CD4-positive, alpha-beta T cell treated with Interleukin-15 for 4 hours (primary cell): ENCODE results near the gene SLC5A1.
"Not testable (repeated sequence)": the region's sequence is repeated elsewhere in the genome, so short reads cannot be mapped to it uniquely, and the experiment has no call there.

ENCODE experiments used
- DNase-seq: peaks from one replicate; pipeline ENCODE4 v3.0.0-alpha.2; 2020; ENCODE audit warnings: low spot score

SLC5A1 gene

DNA sequence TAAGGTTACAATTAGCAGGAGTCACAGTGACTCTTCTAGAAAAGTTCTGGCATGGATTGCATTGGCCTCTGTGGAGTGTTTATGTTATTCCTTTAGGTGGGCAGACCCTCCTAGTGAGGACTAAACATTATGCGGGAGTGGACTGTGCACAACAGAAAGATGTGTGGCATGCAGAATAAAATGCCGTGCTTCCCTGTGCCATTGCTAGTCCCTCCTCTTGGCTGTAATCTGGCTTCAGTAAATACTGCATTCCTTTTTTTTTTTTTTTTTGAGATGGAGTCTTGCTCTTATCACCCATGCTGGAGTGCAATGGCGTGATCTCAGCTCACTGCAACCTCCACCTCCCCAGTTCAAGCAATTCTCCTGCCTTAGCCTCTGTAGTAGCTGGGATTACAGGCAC lies 45.0 kb downstream of the SLC5A1 start:
- no peak for DNase-seq

DNA sequence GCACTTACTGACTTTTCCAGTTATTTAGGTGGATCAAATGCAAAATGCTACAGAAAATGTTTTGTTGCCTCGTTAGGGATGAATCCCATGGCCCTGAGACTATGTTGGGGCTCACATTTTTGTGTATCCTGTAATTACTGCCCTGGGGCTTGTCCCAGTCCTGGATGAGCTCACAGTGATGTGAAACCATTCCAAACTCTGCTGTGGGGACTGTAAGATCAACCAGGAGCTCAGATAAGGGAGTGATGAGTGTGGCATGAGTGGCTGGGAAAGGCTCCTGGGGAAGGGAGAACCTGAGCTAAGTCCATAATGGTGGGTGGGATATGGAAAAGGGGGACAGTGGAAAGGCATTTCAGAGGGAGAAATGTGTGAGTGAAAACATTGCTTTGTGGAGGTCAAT lies 54.0 kb downstream of the SLC5A1 start:
- no peak for DNase-seq

DNA sequence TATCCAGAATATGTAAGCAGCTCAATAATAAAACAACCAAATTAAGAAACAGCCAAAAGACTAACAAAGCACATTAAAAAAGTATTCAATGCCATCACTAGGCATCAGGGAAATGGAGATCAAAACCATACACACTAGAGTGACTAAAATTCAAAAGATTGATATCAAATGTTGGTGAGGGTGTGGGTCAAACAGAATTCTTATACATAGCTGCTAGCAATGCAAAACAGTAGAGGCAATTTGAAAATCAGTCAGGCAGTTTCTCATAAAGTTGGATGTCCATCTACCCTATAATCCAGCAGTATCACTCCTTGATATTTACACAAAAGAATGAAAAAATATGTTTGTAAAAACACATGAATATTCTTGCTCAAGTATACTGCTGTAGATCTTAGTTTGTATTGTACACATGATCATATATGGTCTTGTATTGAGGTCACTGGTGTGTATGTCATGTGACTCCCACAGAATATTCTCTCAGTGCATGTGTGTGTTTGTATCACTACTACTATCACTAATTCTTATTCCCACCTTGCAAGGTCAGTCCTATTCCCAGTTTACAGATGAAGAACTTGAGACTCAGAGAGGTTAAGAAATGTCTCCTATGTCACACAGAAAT lies 54.9 kb downstream of the SLC5A1 start:
- DNase-seq, result no peak

DNA sequence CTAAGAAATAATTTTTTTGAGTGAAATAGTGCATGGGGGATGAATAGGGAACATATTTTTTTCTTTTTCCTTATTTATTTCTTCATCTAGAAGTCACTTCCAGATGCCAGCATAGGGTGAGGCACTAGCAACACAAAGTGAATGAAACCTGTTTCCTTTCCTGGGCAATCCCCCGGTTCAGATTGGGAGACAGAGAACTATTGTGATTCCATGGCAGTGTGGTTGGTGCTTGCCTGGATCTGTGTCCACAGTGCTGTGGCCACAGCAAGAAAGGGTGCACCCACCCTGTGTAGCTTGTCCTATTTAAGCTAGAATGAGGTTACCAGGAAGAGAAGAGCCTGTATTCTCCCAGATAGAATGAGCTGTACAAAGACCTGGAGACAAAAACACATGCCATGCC lies 57.6 kb downstream of the SLC5A1 start:
- no peak for DNase-seq

DNA sequence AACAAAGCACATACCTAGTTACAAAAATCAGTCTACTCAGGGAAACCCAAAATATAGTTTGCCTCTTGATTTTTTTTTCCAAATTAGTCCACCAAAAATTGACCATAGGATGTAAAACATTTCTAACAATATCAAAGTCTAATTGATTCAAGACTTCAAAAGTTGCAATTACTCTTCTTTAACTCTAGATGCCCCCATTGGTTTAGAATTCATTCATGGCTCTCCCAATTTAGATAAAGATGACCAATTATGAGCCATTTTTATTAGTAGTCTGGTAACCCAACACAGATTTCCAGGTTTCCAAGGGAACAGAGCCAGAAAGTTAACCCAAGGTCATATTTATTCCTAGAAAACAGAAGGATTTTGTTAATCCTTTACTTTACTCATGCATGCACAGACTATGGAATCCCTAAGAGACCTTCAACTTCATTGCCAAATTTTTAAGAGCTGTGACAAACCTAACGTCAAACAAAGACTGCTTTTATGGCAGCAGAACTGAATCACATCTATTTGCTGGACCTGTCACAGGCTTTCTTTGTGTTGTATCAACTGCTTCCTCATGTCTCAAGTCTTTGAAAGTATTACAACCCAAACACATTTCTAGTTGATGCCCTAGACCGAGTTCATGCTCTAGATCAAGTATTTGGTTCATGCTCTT lies 60.7 kb downstream of the SLC5A1 start:
- DNase-seq, result peak; percentile 34

DNA sequence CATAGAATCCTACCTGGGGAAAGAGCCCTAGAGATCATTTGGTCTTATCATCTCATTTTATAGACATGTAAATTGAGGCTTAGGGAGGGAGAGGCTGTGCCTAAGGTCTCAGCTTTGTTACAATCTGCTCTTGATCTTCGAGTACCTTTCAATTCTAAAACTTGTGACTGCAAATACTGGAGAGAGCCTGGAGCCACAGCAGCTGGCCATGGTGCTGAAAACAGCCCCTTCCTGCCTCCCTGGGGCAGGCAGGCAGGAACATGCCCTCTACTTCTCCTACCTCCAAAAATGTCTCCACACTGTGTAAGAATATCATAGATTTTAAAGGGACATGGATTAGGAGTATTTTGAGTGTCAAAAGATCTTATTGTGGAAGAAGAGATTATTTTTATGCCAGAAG lies 63.9 kb downstream of the SLC5A1 start:
- no peak for DNase-seq

DNA sequence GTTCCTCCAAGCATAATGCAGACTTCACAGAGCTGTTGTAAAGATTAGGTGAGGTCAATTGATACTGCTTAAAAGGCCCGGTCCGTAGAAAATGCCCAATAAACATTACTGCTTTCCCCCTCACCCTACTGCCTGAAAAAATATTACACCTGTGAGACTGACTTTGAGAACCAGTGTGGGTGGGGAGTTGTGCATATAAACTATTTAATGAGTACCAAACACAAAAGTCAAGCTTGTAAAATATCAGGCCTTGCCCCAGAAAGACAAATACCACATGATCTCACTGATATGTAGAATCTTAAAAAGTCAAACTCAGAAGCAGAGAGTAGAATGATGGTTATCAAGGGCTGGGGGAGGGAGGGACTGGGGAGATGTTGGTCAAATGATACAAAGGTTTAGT lies 69.3 kb downstream of the SLC5A1 start:
- no peak for DNase-seq

DNA sequence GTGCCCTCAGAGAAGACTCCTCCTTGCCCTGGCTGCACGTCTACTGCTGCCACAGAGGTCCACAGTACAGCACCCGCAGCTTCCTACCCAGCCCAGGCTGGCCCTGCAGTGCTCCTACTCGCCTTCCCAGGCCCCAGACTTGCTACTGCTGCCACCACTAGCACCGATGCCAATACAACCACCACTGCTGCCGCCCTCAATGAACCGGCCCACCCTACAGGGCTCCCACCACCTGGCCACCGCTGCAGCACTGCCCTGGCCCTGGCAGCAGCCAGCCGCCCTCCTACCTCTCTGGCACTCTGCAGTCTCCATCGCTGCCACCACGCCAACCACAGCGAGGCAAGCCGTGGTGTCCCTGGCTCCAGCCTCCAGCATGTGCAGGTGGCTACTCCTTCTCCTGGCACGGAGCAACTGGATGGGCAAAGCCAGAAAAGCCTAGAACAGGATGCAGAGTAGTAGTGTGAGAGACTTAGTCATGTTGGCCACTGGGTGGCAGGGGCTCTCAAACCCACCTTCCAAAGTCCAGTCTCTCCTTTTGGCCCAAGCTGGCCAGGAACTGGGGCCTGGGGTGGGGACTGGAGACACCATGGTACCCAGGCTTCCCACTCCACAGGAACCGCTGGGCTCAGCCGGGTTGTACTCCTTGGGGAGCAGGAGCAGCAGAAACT lies 76.6 kb downstream of the SLC5A1 start:
- DNase-seq, result no peak

DNA sequence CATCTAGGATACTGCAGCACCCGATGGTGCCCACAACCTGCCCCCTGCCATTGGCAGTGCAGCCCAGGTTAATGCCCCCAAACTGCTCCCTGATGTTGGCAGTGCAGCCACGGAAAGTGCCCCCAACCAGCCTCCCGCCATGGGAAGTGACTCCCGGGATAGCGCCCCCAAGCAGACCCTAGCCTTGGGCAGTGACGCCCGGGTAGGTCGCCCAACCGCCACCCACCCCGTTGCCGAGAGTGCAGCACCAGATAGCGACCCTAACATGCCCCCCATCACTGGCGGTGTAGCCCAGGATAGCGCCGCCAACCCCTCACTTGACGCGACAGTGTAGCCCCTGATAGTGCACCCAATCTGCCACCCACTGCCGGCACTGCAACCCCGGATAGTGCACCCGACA lies 77.5 kb downstream of the SLC5A1 start:
- no peak for DNase-seq

DNA sequence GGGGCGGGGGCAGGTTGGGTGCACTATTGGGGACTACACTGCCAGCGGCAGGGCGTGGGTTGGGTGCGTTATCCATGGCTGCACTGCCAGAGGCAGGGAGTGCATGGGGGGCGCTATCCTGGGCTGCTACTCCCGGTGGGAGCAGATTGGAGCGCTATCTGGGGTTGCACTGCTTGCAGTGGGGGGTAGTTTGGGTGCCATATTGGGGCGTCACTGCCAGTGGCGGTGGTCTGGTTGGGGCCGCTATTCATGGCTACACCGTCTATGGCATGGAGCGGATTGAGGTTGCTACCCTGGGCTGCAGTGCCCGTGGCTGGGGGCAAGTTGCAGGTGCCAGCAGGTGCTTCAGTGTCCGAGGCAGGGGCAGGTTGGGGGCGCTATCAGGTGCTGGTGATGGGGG lies 79.8 kb downstream of the SLC5A1 start:
- DNase-seq, result no peak

DNA sequence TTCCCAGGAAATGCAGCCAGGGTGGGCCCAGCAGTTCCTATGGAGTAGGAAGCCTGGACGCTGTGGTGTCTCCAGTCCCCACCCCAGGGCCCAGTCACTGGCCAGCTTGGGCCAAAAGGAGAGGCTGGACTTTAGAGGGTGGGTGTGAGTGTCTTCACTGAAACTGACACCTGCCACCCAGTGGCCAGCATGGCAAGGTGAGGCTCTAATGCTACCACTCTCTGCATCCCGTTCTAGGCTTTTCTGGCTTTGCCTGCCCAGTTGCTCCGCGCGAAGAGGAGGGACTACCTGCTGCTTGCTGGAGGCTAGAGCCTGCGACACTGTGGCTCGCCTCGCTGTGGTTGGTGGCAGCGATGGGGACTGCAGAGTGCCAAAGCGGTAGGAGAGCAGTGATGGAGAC lies 80.6 kb downstream of the SLC5A1 start:
- DNase-seq, result no peak

DNA sequence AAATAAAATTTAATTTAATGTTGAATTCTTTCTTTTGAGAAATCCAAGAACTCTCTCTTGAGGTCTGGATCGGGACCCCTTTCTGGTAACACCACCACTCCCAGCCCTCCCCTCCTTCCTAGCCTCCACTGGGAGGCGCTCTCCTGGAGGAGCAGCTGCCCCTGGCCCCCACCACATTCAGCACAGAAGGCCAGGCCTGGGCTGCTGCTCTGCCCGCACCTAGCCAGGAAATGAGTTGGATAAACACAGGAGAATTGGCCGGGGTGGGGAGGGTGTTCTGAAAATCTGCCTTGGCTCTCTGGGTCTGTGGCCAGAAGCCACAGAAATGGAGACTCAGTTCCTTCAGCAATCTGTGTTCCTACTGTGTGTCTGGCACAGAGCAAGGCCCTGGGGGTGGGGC lies 84.8 kb downstream of the SLC5A1 start:
- no peak for DNase-seq

DNA sequence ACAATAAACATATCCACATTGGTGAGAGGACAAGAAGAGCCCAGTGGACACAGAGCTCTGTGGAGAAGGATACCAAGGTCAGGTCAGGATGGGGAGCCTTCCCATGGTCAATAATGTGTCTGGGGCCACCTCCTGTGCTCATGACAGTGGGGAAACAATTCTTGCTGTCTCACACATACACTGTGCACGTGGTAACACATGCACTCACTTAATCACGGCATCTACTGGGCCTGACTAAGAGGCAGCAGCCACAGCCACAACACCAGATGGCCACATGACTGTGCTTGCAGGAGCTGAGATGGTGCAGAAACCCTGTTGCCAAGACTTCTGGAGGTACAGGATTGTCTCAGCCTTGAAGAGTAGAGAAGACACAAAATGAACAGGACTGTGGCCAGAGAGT lies 87.4 kb downstream of the SLC5A1 start:
- no peak for DNase-seq

DNA sequence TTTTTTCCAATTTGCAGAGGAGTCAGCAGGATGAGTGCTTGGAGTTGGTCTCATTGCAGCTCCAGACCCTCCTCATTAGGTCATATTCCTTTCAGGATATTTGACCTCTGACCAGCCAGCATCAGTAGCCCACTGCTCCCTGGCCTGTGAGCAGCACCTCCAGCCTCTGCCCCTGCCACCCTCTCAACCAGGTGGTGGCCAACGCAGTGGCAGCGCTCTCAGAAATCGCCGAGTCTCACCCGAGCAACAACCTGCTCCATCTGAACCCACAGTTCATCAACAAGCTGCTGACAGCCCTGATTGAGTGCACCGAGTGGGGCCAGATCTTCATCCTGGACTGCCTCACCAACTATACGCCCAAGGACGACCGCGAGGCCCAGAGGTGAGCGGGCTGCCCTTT lies 89.1 kb downstream of the SLC5A1 start:
- no peak for DNase-seq

DNA sequence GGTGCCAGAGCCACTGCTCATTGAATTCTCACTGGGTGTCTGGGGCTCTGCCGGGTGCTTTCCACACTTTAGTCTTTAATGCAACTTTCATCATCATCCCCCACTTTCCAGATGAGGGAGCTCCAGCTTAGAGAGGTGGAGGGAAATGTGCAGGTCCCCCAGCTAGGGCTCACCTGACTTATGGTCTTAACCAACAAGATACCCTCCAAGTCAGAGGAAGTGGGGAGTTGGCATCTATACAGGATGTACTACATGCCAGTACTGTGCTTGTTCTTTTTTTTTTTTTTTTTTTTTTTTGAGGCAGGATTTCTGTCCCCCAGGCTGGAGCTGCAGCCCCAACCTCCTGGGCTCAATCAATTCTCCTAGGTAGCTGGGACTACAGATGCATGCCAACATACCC lies 89.7 kb downstream of the SLC5A1 start:
- no peak for DNase-seq

DNA sequence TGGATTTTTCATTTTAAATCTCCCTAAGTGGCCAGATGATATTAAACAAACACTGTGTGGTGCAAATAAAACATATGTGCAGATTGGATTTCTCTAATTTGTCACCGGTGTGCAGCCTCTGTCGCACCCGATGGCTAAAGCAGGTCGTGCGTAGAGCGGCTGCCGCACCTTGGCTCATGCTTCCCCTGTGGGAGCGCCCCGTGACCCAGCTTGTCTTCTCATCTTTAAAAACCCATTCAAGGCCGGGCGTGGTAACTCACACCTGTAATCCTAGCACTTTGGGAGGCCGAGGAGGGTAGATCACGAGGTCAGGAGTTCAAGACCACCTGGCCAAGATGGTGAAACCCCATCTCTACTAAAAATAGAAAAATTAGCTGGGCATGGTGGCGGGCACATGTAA lies 91.7 kb downstream of the SLC5A1 start:
- not testable (repeated sequence) for DNase-seq

DNA sequence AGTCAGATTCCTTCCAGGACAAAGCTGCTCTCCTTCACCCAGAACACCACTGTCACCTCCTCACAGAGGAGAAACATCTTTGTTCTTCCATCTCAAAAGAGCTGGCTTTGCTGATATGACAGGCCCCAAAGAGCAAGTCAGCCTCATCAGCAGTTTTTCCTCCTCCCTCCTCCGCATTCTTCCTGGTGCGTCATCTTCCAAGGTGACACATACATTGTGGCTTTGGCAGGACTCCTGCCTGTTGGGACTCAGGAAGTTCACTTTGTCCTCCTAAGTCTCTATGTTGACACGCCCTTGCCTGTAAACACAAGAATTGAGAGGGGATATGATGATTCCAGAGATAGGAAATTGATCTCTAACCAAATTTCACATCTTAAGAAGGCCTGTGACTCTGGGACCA lies 92.9 kb downstream of the SLC5A1 start:
- DNase-seq, result not testable (repeated sequence)

DNA sequence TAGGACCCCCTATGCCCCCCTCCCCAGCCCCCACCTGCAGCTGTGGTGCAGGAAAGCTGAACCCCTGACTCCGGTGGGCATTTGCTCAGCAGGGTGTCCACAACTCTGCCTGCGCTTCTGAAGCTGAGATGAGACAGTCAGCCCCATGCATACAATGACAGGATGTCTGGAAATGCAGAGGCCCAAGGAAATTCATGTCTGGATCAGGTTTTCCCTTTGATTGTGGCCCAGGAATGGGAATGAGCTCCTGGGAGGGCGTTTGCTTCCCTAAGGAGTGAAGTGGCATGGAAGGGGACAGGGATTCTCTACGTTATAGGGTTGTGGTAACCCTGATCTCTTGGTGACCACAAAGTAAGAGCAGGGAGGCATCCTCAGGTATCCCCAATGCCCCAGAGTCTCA lies 93.8 kb downstream of the SLC5A1 start:
- DNase-seq, result not testable (repeated sequence)

DNA sequence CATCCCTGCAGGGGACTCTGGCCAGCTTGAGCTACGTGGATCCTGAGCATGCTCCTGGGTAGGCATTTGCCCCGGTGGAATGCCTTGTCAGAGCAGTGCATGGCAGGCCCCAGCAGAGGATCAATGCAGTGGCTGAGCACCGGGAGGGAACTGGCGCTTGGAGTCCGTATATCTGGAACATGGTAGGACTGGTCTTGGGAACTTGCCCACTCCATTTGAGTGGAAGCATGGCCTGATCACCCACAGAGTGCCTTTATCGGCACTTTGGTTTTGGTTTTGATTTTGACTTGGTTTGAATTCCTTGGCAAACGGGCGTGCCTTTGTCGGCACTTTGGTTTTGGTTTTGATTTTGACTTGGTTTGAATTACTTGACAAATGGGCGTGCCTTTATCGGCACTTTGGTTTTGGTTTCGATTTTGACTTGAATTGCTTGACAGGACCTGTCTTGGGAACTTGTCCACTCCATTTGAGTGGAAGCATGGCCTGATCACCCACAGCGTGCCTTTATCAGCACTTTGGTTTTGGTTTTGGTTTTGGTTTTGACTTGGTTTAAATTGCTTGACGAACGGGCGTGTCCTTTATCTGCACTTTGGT lies 94.8 kb downstream of the SLC5A1 start:
- peak; percentile 74 for DNase-seq

DNA sequence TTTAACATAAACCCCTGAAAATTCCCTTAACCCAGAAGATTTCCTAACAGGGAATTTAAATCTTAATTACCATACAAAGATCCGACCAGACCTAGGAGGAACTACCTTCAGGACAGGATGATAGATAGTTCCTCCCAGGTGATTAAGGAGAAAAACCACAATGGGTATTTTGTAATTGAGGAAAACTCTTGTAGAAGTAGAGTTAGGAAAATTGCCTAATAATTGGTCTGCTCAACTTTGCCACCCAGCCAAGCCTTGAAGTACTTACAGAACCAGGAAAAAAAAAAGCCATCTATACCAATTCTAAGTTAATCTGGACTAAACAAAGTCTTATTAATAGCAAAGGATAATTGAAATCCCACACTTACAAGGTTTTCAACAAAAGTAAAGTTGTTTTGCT lies 95.5 kb downstream of the SLC5A1 start:
- DNase-seq, result not testable (repeated sequence)

DNA sequence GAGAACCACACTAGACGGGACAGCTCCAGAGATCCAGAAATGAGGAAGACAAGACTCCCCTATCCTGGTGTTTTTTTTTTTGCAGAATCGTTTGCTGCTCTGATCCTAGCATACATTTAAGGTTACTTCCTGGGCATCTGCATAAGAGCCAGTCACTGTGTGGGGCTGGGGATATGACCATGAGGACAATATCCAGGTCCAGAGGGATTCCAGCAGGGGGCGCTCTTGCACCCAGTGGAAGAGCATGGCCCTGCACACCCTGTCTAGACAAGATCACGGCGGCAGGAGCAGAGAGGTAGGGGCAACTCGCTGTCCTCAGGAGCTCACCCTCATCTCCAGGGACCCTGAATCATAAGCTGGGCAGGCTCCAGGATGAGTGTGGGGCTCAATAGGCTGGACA lies 97.6 kb downstream of the SLC5A1 start:
- DNase-seq, result not testable (repeated sequence)

DNA sequence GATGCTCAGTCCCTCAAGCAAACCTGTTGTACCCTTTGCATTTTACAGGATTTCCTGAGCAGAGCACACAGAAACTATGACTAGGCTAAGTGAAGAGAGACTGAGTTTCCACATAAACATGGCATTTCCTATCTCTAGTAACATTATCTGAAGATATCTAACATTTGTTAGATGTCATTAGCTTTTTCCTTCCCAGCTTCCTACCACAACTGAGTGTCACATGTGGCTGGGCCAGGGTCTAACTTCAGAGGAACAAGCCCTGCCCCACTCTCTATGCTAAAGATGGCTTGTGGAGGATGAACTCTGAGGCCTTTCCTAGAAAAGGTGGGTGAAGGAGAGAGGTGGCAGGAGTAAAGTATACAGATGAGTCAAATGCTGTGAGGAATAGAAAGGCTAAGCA lies 99.5 kb downstream of the SLC5A1 start:
- peak; percentile 28 for DNase-seq
